HepG2 (cell line): ENCODE measurements around the gene DTHD1. TPM values are rescaled to one million over a fixed set of nuclear protein-coding genes. Genes with fewer than 3 reads are reported as not detected.

Source experiments
- ATAC-seq: fragments of 200-7000 bp; cut with Tn5 transposase; 3 replicates; pipeline ENCODE4 v1.9.1; 2020; ENCODE audit warnings: mild to moderate bottlenecking, moderate library complexity
- BruUV-seq: library from RNA; stranded (reverse); fragments of 400-500 nt; replicated peaks from 2 replicates; lab custom pipeline; 2021; lab: Mats Ljungman, UMichigan
- CTCF ChIA-PET: fragments of 300-600 bp; formaldehyde crosslinking; extraction: SDS; loops from one replicate; lab custom pipeline; 2021; ENCODE audit warnings: low total read pairs, inconsistent platforms, low intra/inter-chr PET ratio; lab: Yijun Ruan, JAX
- POLR2A ChIA-PET: fragments of 350-600 bp; sonication (Branson Sonifier 250); formaldehyde crosslinking; loops from one replicate; lab custom pipeline; 2020; ENCODE audit warnings: antibody characterized with exemption, inconsistent platforms; lab: Yijun Ruan, JAX
- DNase-seq: peaks from one replicate; pipeline ENCODE4 v3.0.0-alpha.2; 2015; ENCODE audit warnings: low spot score
- FAIRE-seq: peaks from 3 replicates; lab custom pipeline; 2011; peaks lifted over from hg19 to GRCh38; lab: Jason Lieb, UNC
- H2AFZ ChIP-seq: one replicate; pipeline ENCODE4 v1.6.1; 2011; ENCODE audit warnings: low read length, inconsistent platforms
- H3K27ac ChIP-seq: fragments of 300-600 bp; 3 replicates; pipeline ENCODE4 v1.8.0; 2011; ENCODE audit warnings: mixed run types, mild to moderate bottlenecking, mixed read lengths, low read length, inconsistent platforms; ENCODE audit not compliant: insufficient read depth; ENCODE audit errors: extremely low read length
- H3K27me3 ChIP-seq, 2 experiments: fragments of 200-600 bp in 1 of 2; 2 replicates in 1 of 2; 3 replicates in 1 of 2; pipeline versions ENCODE4 v1.6.0 to v1.8.0; 2011; ENCODE audit warnings: low read length in 2 of 2, mild to moderate bottlenecking in 2 of 2, moderate library complexity in 2 of 2, inconsistent platforms in 1 of 2; ENCODE audit not compliant: insufficient read depth in 2 of 2, control insufficient read depth in 1 of 2
- H3K36me3 ChIP-seq, 2 experiments: fragments of 200-600 bp in 1 of 2; replicated peaks in 1 of 2; 2 replicates in 1 of 2; 3 replicates in 1 of 2; pipeline versions ENCODE4 v1.5.1 to v1.8.0; 2011; ENCODE audit warnings: low read length in 2 of 2, inconsistent platforms in 1 of 2; ENCODE audit not compliant: insufficient read depth in 2 of 2, control insufficient read depth in 1 of 2
- H3K4me1 ChIP-seq: 2 replicates; pipeline ENCODE4 v1.5.1; 2012; ENCODE audit warnings: low read length, inconsistent platforms; ENCODE audit not compliant: insufficient read depth
- H3K4me2 ChIP-seq: 2 replicates; pipeline ENCODE4 v1.6.0; 2011; ENCODE audit warnings: low read depth, low read length, inconsistent platforms
- H3K4me3 ChIP-seq, 3 experiments: fragments of 200-600 bp in 1 of 3; sonication (generic), shearing (Covaris generic) in 1 of 3; replicated peaks in 1 of 3; 2 replicates each; pipeline ENCODE4 v1.5.1; 2011 to 2016; ENCODE audit warnings: low read length in 3 of 3, inconsistent platforms in 2 of 3, low read depth in 2 of 3, mild to moderate bottlenecking in 2 of 3, control low read depth in 1 of 3, mixed read lengths in 1 of 3; ENCODE audit not compliant: insufficient read depth in 1 of 3
- H3K79me2 ChIP-seq: one replicate; pipeline ENCODE4 v1.6.1; 2011; ENCODE audit warnings: low read length, inconsistent platforms; ENCODE audit not compliant: insufficient read depth
- H3K9ac ChIP-seq: 2 replicates; pipeline ENCODE4 v1.6.0; 2011; ENCODE audit warnings: mild to moderate bottlenecking, low read depth, low read length, inconsistent platforms; ENCODE audit not compliant: insufficient read depth
- H3K9me3 ChIP-seq: 2 replicates; pipeline ENCODE4 v1.5.1; 2012; ENCODE audit warnings: mild to moderate bottlenecking, low read length
- H4K20me1 ChIP-seq: 2 replicates; pipeline ENCODE4 v1.6.0; 2011; ENCODE audit warnings: inconsistent platforms, mild to moderate bottlenecking, low read length, moderate library complexity; ENCODE audit not compliant: insufficient read depth
- DNMT3B ChIP-seq: conservative IDR thresholded peaks from 2 replicates; pipeline ENCODE4 v1.6.1; 2016; ENCODE audit warnings: missing biosample characterization, control low read depth
- DR1 ChIP-seq: sonication (generic); formaldehyde crosslinking; IDR thresholded peaks from 2 replicates; pipeline ENCODE4 v1.8.0; 2021; ENCODE audit warnings: mild to moderate bottlenecking, missing genetic modification reagents, inconsistent platforms
- POLR2AphosphoS5 ChIP-seq: IDR thresholded peaks from 2 replicates; pipeline ENCODE4 v1.6.1; 2012; ENCODE audit warnings: low read depth, low read length
- XRCC5 ChIP-seq: fragments of 200-400 bp; formaldehyde crosslinking; optimal IDR thresholded peaks from 2 replicates; pipeline ENCODE3; 2017; ENCODE audit warnings: mild to moderate bottlenecking, low read length
- ZNF225 ChIP-seq: sonication (generic); formaldehyde crosslinking; IDR thresholded peaks from 2 replicates; pipeline ENCODE4 v1.4.0; 2020; ENCODE audit warnings: mild to moderate bottlenecking, missing genetic modification reagents
- ZNF652 ChIP-seq: IDR thresholded peaks from 2 replicates; pipeline ENCODE4 v1.6.1; 2016; ENCODE audit warnings: low read depth, borderline replicate concordance
- ZNF703 ChIP-seq: sonication (generic); formaldehyde crosslinking; IDR thresholded peaks from 2 replicates; pipeline ENCODE4 v1.5.1; 2020; ENCODE audit warnings: missing genetic modification reagents, mild to moderate bottlenecking, moderate library complexity, borderline replicate concordance
- ZNF776 ChIP-seq: sonication (generic); formaldehyde crosslinking; IDR thresholded peaks from 2 replicates; pipeline ENCODE4 v1.4.0; 2020; ENCODE audit warnings: mild to moderate bottlenecking, missing genetic modification reagents
- ZSCAN9 ChIP-seq: IDR thresholded peaks from 2 replicates; pipeline ENCODE4 v1.6.1; 2016; ENCODE audit warnings: borderline replicate concordance
- WGBS: methylation state at CpG from one replicate; pipeline ENCODE4 v1.1.6; 2017; ENCODE audit warnings: low lambda C conversion rate; 5-methylcytosine and 5-hydroxymethylcytosine counted together
- in situ Hi-C: cut with HindIII; loops from 2 replicates; pipeline ENCODE4 v1.10.0; 2017; ENCODE audit warnings: low pct_unique_long_range_greater_than_20kb; ENCODE audit not compliant: extremely low pct_ligation_motif_present
- intact Hi-C: fragments of 100-400 bp; cut with micrococcal nuclease; formaldehyde crosslinking; loops from one replicate; pipeline ENCODE4 v1.10.0; 2022; ENCODE audit not compliant: unreplicated experiment
- polyA plus RNA-seq, 8 experiments: library from polyadenylated mRNA; depleted of rRNA in 3 of 8; stranded (reverse) in 7 of 8; unstranded in 1 of 8; fragments of >200 nt; fragmentation: Illumina TruSeq in 4 of 8; extraction: Trizol in 4 of 8; gene quantifications; 2 replicates each; pipeline versions ENCODE4 v1.2.1 to v1.2.3, GENCODE V29; 2011 to 2016; ENCODE audit warnings: low read depth in 4 of 8, missing spikeins in 1 of 8, mixed read lengths in 1 of 8; ENCODE audit not compliant: insufficient read depth in 1 of 8
- total RNA-seq, 5 experiments: library from RNA; depleted of rRNA; stranded (reverse); fragments of >200 nt; fragmentation: Illumina TruSeq; extraction: Trizol; gene quantifications; 2 replicates each; pipeline ENCODE4 v1.2.3, GENCODE V29; 2016; ENCODE audit warnings: low read depth in 1 of 5

Gene DTHD1
- total and polyA plus RNA-seq, 2 of the 13 experiments (the other 11 are each of a cell fraction or from before 2014, with no cell fraction given): not detected

DNA sequence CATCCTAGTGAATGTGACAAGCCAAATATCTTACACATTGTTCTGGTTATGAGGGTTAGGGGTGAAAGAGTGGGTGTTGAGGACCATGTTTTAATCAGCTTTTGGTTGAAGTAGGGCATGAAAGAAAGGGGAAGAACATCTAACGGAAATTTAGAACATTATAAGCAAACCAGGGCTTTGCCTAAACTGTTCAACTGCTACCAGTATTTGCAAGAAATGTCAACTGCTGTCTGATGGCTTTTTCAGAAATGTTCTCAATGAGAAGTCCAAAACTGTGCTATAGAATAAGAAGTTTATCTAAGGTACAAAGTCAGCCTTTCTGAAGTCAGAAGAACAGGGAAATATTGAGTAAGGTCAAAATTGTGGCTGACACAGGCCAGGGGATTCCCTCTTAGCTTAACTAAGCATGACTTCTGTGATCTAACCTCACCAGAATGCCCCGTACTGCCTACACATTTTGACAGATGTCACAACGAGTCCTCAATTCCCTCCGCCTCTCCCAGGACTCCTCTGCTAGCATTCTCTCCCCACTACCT, 67.1 kb downstream of the DTHD1 start:
- in situ Hi-C loops (no loop called here), intact Hi-C loops (no loop called here)
- DNase-seq (no peak), ATAC-seq (no peak), FAIRE-seq (no peak)
- no peaks in the 10 kb centered on the region for H3K27me3 ChIP-seq
- H3K9ac ChIP-seq: no peak overlapping the region
- H3K4me3 ChIP-seq: no peak overlapping the region
- no peaks in the 10 kb centered on the region for H3K79me2 ChIP-seq
- H3K36me3 ChIP-seq: no peaks in the 10 kb centered on the region
- BruUV-seq: no TSS peak
- WGBS: 9% methylated on average over 4 of the region's 4 CpGs
- no peaks in the 10 kb centered on the region for H3K4me1 ChIP-seq
- no peak overlapping the region for H3K27ac ChIP-seq
- H2AFZ ChIP-seq: no peak overlapping the region
- no peaks in the 10 kb centered on the region for H3K9me3 ChIP-seq
- ChIA-PET POLR2A (no interaction called here), CTCF (no interaction called here)
- H3K4me2 ChIP-seq: no peak overlapping the region
- TF ChIP-seq POLR2AphosphoS5: no peak
- no peaks in the 10 kb centered on the region for H4K20me1 ChIP-seq

DNA sequence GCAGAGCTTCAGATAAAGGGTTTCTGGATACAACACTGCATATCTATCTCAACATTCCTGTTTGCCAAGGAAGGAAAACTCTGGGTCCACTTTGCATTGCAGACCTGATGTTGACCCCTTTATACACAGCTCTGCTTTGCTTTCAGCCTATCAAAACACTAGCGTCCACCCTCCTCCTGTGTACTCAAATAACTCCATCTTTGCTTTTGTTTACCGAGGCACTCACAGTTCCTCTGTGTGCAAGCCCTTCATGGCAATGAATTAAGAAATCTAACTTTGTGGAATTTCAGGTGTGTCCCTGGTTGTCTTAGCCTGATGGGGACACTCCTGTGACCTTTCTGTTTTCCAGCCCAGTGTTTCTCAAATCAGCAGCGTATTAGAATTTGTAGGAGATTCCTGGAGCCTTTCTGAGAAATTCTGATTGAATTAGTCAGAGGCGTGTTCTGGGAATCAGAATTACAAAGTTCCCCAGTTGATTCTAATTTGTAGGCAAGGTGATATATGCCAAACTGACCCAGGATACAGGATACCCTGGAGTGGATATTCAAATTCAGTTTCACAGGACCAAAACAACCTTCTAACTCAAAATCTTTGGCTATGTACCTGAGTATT, 68.6 kb downstream of the DTHD1 start:
- no peak overlapping the region for H3K4me3 ChIP-seq
- no peak overlapping the region for H2AFZ ChIP-seq
- no peaks in the 10 kb centered on the region for H4K20me1 ChIP-seq
- in situ Hi-C loops: loop anchor here (5.0 kb wide), 1 partner anchor 47 kb away; no protein-coding TSS in a partner anchor
- H3K27me3 ChIP-seq: no peaks in the 10 kb centered on the region
- WGBS: 6% methylated on average over 4 of the region's 4 CpGs
- no TSS peak for BruUV-seq
- no peaks in the 10 kb centered on the region for H3K36me3 ChIP-seq
- ATAC-seq: no peak
- no peak for TF ChIP-seq DNMT3B (CRISPR knock-in tag)
- TF ChIP-seq DR1: no peak
- no peak for TF ChIP-seq ZNF652
- TF ChIP-seq ZNF703 (CRISPR knock-in tag): no peak
- TF ChIP-seq ZSCAN9 (CRISPR knock-in tag): no peak
- no peak for TF ChIP-seq ZNF225 (CRISPR knock-in tag)
- TF ChIP-seq ZNF776 (CRISPR knock-in tag): no peak
- TF ChIP-seq XRCC5: no peak
- H3K27ac ChIP-seq: no peak overlapping the region
- no peak overlapping the region for H3K9ac ChIP-seq
- intact Hi-C loops: loop anchor here (2.0 kb wide), 1 partner anchor 1033 kb away; no protein-coding TSS in a partner anchor
- ChIA-PET CTCF (no interaction called here), POLR2A (no interaction called here)
- DNase-seq: no peak
- H3K79me2 ChIP-seq: no peaks in the 10 kb centered on the region
- no peak overlapping the region for H3K4me2 ChIP-seq
- no peaks in the 10 kb centered on the region for H3K9me3 ChIP-seq
- no peaks in the 10 kb centered on the region for H3K4me1 ChIP-seq
- no peak for FAIRE-seq
